T-helper 22 cell (primary cell): ENCODE results near the gene CCDC71L.
"Not testable (repeated sequence)": the region's sequence is repeated elsewhere in the genome, so short reads cannot be mapped to it uniquely, and the experiment has no call there.

Experiments used
- DNase-seq: peaks from one replicate; pipeline ENCODE4 v3.0.0-alpha.2; 2020; ENCODE audit warnings: low read depth

Gene CCDC71L

DNA sequence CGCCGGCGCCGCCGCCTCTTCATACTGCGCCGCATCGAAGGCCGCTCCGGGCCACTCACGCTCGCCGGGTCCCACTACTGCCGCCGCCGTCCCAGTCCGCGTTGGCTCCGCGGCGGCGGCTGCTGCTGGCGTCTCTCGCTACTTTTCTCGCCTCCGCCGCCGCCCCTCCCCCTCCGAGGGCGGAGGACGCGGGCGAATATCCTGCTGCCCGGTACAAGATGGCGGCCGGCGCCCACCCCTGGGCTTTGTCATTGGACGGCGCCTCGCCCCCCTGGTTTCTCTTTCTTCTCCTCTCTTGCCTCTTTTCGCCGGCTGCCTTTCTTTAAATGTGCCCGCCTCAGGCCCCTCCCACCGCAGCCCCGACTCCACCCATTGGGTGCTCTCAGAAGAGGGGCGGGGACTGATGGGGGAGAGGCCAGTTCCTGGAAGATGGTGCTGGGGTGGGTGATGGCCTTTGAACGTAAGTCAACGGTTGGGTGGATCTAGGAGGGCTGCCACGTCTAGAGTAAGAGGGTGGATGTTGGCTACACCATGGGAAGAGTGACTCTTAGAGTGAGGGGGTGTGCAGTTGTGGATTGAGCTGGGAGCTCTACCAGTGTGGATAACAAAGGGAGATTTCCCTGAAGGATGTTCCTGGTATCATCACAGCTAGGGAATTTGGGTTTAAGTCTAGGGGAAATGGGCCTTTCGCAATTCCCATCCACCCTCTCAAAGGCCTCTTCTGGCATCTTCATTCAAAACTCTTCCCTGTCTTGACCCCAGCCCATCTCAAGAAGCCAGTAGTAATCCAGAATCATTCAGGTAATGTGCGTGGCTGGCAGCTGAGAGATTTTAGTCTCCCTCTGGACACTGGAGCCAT is at the start of gene CCDC71L:
Gene CCDC71L (minus strand): TSS at position 297 of the 859 bp plus-strand sequence. CDS start 262 bp downstream, at position 35.
- DNase-seq: peak; percentile 77

DNA sequence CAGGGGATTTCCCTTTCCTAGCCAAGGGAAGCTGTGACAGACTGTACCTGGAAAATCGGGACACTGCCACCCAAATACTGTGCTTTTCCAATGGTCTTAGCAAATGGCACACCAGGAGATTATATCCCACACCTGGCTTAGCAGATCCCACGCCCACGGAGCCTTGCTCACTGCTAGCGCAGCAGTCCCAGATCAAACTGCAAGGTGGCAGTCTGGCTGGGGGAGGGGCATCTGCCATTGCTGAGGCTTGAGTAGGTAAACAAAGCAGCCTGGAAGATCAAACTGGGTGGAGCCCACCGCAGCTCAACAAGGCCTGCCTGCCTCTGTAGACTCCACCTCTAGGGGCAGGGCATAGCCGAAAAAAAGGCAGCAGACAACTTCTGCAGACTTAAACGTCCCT is 48.6 kb upstream of the CCDC71L start:
- DNase-seq: not testable (repeated sequence)

DNA sequence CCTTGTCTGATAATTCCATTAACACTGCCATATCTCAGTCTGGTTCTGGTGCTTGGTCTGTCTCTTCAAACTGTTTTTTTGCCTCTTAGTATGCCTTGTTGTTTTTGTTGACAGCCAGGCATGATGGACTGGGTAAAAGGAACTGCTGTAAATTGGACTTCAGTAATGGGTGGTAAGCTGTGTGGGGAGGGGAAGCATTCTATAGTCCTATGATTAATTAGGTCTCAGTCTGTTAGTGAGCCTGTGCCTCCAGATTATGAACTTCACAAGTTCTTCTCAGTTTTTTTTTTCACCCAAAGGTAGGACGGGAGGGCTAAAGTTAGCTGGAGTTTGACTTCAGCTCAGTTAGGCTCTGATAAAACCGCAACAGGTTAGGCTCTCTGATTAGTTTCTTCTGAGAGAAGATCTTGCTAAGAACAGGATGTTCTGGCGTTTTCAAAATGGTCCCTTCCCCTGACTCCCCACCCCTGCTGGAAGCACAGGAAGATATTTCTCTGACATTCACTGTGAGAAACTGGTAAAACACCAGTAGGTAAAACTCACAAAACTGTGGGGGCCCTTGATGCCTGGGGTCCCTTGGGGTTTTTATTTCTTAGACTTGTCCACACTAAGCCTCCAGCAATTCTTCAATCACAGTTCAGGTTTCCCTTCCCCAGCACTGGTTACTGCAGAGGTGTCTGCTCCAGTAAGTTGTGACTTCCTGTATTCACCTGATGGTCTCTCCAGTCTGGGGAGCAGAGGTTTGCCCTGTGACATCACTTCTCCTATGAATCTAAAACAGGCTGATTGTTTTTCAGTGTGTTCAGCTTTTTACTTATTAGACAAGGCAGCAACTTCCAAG is 43.3 kb upstream of the CCDC71L start:
- DNase-seq: no peak

DNA sequence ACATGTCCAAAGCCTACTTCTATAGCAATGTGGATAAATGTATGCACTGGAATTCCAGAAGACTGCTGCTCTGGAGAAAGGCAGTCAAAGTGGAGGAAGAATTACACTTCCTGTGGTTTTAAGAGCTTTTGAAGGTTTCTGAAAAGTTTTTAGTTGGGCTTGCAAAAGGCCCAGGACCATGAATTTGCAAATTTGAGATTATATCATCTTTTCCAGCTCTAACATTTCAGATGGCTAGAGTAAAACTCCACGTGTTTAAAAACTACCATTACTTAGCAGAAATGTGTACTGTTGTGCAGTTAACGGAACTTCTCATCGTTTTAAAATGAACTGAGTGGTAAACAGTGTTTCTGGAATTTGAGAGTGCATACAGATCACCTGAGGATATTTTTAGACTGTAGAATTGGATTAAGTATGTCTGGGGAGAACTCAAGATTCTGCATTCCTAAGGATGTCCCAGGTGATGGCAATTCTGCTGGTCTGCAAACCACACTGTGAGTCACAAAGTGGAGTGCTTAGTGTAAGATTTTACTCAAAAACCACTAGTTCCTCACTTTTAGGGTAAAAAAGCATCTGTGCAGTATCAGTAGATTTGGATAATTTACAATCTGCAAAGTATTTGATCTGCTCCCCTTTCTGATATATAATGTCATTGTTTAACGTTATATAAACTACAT is 32.9 kb upstream of the CCDC71L start:
- no peak for DNase-seq

DNA sequence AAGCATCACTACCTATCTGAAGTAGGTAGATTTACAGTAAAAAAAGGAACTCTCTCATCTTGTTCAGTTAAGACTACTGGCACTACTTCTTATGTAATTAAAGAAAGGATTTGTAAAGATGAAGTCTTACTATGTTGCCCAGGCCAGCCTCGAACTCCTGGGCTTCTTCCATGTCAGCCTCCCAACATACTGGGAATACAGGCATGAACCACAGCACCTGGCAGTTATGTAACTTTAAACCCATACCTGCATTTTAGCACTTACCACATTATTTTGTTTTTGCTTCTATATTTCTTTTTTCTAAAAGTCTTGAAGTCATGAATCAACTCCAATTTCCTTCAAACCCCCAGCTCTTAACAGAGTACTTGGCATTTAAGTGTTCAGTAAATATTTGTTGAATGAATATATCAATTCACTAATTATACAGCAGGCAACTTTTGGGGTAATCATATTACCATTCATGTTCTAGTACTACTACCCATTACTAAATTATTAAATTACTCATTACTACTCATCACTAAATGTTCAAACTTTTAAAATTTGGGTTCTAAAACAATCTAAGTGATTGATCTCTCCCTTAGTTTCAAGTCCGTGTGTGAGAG is 31.6 kb upstream of the CCDC71L start:
- no peak for DNase-seq

DNA sequence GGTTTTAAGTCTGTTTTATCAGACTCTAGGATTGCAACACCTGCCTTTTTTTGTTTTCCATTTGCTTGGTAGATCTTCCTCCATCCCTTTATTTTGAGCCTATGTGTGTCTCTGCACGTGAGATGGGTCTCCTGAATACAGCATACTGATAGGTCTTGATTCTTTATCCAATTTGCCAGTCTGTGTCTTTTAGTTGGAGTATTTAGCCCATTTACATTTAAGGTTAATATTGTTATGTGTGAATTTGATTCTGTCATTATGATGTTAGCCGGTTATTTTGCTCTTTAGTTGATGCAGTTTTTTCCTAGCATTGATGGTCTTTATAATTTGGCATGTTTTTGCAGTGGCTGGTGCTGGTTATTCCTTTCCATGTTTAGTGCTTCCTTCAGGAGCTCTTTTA is 27.2 kb upstream of the CCDC71L start:
- not testable (repeated sequence) for DNase-seq

DNA sequence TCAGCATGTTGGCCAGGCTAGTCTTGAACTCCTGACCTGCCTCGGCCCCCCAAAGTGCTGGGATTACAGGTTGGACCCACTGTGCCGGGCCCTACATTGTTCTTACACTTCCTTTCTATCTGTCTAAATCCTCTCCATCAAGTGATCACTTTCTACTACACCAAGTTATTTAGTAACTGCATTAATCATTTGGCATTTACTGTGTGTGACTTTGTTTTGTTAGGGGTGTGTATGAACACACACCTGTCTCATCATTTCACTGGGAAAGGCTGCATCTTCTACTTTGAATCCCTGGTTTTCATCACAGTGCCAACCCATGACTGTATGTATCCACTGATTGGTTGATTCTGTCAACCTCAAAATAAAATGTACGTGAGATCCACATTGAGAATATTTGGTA is 23.0 kb upstream of the CCDC71L start:
- no peak for DNase-seq

DNA sequence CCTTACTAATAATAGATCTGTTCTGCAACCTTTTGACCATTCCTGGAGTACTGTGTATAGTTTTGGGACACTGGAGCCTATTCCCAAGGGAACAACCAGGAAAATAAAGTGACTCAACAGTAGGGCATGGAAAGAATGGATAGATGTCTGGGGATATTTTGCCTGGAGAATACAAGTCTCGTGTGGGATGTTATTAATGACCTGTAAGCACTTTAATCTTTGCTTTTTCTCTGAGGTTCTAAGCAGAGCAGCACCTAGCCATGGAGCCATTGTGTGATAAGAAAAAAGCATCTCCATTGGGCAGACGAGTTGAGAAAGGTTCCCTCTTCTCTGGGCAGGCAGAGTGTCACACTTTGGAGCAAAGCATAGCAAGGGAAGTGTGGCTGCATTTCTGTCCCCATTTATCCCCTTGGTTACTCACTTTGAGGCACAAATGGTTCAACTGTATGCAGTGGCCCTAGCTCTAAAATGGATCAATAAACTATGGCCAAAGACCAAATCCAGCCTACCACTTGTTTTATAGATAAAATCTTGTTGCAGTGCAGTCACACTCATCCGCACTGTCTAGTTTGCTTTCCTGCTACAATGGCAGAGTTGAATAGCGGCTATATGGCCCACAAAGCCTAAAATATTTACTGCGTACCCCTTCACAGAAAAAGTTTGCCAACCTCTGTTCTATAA is 21.0 kb upstream of the CCDC71L start:
- DNase-seq: no peak

DNA sequence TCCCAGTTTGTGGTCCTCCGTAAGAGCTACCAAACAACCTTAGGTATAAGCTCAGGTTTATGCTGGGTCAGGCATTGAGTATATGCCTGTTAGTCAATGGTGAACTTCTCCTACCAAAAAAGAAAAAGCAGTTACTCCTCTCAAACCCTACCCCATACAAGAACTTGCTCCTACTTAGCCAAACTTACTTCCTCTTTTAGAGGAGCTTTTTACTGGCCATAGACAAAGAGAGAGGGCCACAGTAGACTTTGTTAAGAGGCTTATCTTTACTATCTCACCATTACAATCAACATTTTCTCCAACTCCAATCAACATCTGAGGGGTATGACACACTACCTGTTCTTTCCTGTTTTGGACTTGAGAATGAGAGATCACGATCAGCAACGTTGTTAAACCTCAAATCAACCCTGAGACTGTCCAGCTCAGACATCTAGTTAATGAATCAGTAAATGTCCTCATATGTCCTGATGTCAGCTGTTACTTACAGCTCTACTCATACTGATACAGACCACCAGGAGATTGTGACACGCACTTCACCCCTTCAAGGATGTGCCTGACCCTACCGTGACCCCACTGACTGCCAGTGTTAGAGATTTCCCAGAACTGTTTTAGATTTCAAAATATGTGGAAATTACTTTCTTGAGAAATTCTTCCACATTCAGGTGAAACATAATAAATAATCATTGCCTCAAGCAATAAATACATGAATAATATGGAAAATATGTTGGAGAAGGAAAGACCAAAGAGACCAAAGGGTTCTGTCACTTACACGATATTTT is 18.4 kb upstream of the CCDC71L start:
- DNase-seq: no peak

DNA sequence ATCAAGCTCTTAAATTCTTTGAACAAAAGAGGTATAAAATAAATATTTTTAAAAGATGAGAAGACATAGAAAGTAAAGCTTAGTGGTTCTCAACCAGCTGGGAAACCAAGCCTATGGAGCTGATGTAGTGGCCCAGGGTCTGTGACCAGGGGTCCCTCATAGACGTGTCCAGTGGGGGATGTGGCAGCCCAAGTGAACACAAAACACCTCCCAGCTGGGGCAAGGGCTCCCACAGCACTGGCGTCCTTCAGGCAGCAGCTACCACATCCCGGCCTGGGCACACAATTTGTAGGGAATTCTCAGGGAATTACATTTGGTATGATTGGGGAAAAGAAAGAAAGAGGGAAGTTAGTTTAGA is 17.8 kb upstream of the CCDC71L start:
- no peak for DNase-seq

DNA sequence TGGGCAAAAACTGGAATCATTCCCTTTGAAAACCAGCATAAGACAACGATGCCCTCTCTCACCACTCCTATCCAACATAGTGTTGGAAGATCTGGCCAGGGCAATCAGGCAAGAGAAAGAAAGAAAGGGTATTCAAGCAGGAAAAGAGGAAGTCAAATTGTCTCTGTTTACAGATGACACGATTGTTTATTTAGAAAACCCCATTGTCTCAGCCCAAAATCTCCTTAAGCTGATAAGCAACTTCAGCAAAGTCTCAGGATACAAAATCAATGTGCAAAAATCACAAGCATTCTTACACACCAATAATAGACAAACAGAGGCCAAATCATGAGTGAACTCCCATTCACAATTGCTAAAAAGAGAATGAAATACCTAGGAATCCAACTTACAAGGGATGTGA is 15.5 kb upstream of the CCDC71L start:
- not testable (repeated sequence) for DNase-seq

DNA sequence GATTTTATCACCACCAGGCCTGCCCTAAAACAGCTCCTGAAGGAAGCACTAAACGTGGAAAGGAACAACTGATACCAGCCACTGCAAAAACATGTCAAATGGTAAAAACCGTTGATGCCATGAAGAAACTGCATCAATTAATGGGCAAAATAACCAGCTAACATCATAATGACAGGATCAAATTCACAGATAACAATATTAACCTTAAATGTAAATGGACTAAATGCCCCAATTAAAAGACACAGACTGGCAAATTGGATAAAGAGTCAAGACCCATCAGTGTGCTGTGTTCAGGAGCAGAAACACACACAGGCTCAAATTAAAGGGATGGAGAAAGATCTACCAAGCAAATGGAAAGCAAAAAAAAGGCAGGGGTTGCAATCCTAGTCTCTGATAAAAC is 12.7 kb upstream of the CCDC71L start:
- DNase-seq: not testable (repeated sequence)

DNA sequence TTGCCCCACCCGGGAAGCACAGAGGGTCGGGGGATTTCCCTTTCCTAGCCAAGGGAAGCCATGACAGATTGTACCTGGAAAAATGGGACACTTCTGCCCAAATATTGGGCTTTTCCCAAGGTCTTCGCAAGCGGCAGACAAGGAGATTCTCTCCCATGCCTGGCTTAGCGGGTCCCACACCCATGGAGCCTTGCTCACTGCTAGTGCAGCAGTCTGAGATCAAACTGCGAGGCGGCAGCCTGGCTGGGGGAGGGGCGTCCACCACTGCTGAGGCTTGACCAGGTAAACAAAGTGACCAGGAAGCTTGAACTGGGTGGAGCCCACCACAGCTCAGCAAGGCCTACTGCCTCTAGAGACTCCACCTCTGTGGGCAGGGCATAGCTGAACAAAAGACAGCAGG is 11.0 kb upstream of the CCDC71L start:
- DNase-seq: not testable (repeated sequence)

DNA sequence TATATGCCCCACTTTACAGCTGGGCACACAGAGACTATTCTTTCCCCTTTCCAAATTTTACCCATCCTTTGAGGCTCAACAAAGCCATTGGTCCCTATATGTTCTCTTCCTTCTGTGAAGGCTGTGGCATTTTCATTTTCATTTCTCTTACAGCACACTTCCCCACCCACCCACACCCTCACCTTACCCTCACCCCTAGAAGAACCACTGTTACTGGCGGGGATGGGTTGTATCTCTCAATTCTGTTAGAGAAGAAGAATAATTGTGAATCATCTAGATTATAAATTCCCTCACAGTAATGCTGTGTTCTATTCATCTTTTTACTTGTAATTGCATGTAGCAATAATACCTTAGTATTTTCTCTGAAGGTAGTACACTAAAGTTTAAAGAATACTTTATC is 10.2 kb upstream of the CCDC71L start:
- DNase-seq: no peak

DNA sequence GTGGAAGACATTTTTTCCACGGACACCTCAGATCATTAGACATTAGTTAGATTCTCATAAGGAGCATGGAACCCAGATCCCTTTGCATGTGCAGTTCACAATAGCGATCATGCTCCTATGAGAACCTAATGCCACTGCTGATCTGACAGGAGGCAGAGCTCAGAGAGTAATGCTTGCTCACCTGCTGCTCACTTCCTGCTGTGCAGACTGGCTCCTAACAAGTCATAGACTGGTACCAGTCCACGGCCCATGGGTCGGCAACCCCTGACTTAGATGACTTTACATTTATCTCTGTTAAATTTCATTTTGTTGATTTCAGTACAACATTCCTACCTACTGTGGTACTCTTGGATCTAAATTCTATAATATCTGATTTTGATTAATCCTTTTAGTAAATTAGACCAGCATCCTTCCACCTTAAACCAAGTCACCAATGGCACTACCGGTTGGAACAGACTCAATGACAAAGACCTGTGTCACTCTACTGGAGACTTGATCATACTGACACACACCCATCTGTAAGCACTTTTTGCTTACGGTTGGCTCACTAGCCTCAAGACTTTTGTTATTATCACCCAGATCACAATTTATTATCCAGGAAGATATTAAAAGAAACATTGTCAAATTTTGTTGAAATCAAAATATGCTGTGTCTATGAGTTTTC is 8.0 kb upstream of the CCDC71L start:
- DNase-seq: no peak

DNA sequence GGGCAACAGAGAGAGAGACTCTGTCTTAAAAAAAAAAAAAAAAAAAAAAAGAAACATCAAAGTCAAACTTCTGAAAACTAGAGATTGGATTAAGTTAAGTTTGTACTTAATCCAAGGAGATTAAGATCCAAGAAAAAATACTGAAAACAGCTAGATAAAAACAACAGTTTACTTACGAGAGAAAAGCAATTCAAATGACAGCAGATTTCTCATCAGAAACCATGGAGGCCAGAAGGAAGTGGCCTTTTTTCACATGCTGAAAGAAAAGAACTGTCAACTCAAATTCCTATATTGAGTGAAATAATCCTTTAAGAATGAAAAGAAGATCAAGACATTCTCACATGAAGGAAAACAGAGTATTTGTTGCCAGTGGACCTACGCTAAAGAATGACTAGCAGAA is 5.4 kb upstream of the CCDC71L start:
- no peak for DNase-seq

DNA sequence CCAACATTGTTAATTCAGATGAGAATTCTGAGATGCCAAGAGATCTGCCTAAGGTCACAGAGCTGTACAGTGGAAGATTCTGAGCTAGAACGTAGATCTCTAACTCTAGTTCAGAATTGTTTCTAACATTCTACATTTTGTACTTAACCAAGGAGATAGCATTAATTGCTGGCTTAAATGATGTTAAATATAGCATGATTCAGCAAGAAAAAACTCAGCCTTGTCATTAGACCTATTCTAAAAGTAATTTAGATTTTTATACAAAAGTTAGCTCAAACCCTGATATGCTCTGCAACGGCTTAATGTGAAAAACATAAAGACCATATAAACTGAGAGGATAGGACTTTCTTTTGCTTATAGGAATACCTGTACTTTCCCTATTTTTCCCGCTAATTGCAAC is 3.4 kb upstream of the CCDC71L start:
- DNase-seq: no peak

DNA sequence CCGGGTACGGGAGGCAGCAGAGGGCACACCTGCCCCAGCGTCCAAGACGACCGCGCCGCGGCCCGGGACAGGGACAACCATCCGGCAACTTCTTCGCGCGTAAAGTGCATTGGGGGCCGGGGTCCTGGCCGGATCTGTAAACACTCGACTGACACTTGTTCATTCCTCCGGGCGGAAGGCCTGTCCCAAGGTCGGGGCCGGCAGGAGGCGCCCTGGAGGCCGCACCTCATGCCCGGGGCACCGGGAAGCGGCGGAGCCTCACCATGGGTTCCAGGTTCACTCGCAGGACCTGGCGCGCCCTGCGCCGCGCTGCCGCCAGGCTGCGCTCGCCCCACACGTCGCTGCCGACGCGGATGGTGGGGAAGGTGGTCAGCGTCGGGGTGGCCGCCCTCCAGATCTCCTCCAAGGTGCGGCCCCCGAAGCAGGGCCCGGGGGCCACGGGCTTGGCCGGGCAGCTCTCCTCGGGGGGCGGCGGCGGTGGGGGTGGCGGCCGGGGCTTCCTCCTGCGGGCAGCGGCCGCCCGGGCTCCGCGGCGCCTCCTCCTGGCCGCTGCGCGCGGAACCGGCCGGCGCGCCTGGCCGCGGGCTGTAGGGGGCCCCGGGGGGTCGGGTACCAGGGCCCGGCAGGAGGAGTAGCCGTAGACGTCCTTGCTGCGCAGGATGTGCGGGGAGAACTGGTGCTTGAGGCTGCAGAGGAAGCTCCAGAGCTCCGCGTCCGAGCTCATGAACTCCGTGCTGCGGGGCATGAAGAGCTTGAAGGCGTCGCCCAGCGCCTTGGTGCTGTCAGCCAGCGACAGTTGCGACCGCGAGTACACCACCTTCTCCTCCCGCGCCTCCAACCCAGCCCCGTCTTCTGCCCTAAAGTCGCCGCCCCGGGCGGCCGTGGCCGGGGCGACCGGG is 746 bp downstream of the CCDC71L start:
- DNase-seq: peak; percentile 52
